Hematopoietic multipotent progenitor cell (in vitro differentiated cells): Measurements from ENCODE around the gene CHURC1. TPM values are rescaled to one million over a fixed set of nuclear protein-coding genes. Genes with fewer than 3 reads are reported as not detected.
A peak's percentile ranks its signal among the peaks of the same experiment; 100 is the strongest.

Experiments used
- DNase-seq, 3 donors: peaks; one replicate each; pipeline ENCODE4 v3.0.0-alpha.2; 2011 to 2015; ENCODE audit warnings: low read depth in 2 of 3, low spot score in 2 of 3
- total RNA-seq: library from RNA; depleted of rRNA; stranded (reverse); fragments of >200 nt; gene quantifications from one replicate; pipeline ENCODE4 v1.2.3, GENCODE V29; 2012

Gene CHURC1
- total RNA-seq, 1 donor, result 26.9 TPM

- DNase-seq, result no peak
Measured at GRCh38 chr14:64954491-64955240, 40.4 kb downstream of the CHURC1 start.

GRCh38 chr14:64955297-64955696 lies 41.0 kb downstream of the CHURC1 start:
- DNase-seq, result no peak

- DNase-seq, result no peak
Measured at GRCh38 chr14:64956697-64957406, 42.6 kb downstream of the CHURC1 start.

DNA sequence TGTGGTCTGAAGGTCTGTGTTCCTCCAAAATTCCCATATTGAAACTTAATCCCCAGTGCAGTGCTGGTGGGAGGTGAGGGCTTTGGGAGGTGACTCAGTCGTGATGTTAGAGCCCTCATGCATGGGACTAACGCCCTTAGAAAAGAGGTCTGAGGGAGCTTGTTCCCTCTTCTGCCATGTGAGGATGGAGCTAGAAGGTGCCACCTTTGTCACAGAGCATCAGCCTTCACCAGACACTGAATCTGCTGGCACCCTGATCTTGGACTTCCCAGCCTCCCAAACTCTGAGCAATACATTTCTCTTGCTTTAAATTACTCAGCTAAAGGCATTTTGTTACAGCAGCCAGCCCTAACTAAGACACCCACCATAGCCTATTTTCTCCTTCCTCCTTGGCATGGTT lies 43.9 kb downstream of the CHURC1 start:
- DNase-seq, result no peak

- DNase-seq, result no peak
Measured at GRCh38 chr14:64958743-64959142, 44.5 kb downstream of the CHURC1 start.

- DNase-seq, result peak in 1 of 3 donors; percentile 7
Measured at GRCh38 chr14:64960762-64961276, 46.6 kb downstream of the CHURC1 start.

GRCh38 chr14:64963611-64964010 lies 49.4 kb downstream of the CHURC1 start:
- no peak for DNase-seq

DNA sequence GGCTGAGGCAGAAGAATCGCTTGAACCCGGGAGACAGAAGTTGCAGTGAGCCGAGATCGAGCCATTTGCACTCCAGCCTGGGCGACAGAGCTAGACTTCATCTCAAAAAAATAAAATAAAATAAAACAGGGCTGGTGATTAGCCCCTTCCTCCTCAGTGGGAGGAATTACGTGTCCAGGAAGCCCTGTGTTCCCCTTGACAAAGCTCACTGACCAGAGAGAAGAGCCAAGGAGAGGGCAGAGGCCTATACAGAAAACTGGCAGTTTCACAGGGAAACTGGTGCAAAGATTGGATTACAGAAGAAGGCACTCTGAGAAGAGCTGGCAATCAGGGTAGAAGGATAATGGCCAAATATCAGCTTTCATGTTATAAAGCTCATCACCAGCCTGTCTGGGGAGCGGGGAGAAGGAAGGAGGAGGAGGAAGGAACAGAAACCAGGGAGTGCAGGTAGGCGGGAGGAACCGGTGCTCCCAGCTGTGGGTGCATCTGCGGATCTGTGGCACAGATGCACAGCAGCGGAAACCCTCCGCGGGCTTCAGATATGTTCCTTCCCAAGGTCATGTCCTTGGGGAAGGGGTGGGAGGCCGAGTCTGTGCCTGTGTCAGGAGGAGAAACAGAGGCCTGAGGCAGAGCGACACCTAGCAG lies 51.2 kb downstream of the CHURC1 start:
- DNase-seq, result no peak

DNA sequence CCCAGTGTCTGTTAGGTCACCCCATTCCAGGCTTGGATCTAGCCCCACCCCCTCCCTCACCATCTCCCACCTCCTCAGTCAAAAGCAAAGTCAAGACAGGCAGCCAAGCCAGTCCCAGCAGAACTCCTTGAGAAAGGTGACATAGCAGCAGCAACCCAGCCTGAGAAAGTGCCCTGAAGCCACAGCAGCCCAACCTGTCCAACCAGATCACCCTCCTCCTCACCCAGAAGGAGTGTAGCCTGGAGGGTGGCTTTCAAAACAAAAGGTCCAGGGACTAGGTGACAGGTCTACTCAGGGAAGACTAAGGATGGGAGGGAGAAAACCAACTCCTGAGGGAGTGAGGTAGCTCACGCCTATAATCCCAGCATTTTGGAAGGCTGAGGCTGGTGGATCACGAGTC lies 52.7 kb downstream of the CHURC1 start:
- DNase-seq, result no peak

DNA sequence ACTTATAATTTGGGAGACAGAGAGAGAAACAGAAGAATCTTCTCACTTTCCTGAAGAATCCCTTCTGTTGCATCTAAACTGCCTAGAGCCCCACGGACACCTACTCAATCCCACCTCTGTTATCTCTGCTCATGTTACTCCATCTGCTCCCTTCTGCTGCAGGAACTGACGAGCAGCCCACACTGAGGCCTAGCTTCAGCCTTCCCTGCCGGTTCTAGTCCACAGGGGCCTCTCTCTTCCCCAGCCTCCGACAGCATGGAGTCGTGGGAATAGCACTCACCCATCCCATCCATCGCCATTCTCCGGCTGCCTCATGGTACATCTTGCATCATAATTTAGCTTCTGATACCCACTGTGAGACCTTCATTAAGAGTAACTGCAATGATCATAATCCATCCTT lies 53.9 kb downstream of the CHURC1 start:
- DNase-seq, result no peak

- no peak for DNase-seq
Measured at GRCh38 chr14:64968651-64969050, 54.4 kb downstream of the CHURC1 start.

GRCh38 chr14:64970041-64970440 lies 55.8 kb downstream of the CHURC1 start:
- DNase-seq, result no peak

DNA sequence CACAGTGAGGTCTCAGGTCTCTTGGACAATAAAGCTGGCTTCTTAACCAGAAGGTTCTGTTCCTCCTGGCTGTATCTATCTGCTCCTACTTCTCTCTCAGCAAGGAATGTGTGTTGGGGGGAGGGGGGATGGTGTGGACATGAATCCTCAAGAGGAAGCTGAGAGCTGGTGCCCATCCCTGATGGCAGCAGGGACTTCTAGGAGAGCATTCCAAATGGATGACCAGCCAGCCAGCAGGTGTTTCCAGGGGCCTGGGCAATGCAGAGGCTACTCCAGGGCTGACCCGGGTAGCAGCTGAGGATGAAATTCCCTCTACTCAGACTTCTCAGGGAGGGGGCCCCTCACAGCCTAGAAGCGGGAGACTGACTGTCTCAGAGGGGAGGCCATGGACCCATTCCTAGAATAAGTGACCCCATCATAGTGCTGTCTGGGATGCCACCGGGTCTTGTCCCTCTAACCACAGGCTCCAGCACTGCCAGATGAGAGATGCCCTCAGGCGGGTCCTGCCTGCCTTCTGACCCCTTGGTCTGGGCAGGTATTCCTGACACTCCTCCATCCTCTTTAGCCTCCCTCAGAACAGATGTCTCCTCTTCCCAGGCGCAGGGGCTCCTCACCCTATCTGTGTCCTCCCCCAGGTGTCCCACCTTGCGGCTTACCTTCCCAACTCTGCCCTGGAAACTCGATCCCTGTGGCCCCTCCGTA lies 56.7 kb downstream of the CHURC1 start:
- DNase-seq, result no peak

DNA sequence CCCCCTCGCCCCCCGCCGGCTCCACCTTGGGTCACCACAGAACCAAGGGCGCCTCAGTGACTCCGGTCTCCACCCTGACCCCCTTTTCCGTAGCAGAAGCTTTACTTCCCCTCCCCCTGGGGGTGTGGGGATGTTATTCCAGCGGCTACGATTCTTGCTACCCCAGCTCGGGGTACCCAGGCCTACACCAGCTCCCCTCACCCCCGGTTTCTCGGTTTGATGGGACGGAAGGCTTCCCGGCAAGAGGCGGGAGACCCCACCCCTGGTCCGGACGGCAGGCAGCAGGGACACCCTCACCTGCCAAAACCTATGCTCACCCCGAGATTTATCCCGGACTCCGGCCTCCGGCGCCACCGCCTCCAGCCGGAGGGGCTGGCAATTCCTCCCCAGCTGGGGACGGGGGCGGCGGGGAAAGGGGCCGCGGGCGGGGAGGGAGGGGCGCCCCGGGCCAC lies 57.3 kb downstream of the CHURC1 start:
- DNase-seq, result no peak

DNA sequence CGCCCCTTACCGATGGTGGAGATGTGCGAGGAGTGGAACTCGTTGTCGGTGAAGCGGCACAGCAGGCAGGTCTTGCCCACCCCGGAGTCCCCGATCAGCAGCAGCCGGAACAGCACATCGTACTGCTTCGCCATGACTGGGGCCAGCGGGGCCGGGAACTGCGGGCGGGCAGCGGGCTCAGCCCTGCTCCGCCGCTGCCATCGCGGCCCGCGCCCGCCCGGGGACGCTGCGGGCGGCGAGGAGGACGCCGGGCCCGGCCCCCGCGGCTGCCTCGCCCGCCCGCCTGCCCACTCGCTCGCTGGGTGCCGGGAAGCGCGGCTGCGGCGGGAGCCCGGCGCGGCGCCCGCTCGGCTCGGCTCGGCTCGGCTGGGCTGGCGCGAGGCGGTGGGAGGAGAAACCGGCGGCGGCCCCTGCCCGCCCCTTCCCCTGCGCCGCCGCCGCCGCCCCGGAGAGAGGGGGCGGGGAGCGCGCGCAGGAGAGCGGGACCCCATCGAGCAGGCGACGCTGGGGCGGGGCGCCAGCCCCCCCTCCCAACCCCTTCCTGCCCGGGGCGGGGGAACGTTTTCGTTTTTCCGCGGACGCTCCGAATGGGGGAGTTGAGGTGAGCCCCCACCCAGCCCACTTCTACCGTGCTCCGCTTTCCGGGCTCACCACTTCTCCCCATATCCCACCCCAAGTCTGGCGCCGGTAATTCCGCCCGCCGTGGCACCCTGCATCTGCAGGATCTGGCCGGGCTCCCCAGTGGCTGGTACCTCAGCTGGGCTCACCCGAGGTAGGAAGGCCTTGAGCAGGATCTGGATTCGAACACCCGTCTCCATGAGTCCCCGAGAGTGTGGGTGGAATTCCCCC lies 57.9 kb downstream of the CHURC1 start, which contains the start of gene RAB15:
Gene RAB15 (minus strand): TSS at position 394 of the 849 bp plus-strand sequence. CDS start 260 bp downstream, at position 134.
- no peak for DNase-seq

DNA sequence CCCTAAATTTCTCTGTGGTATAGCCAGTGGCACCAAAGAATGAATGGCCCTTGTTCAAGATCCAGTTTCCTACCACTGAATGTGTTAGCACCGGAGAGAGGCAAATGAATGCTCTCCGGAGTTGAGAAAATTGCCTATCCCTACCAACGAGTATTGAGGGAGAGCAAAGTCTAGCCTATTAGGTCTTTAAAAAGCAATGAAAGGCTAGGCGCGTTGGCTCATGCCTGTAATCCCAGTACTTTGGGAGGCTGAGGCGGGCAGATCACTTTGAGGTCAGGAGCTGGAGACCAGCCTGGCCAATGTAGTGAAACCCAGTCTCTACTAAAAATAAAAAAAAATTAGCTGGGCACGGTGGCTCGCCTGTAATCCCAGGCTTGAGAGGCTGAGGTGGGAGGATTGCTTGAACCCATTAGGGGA lies 58.8 kb downstream of the CHURC1 start:
- DNase-seq, result no peak

DNA sequence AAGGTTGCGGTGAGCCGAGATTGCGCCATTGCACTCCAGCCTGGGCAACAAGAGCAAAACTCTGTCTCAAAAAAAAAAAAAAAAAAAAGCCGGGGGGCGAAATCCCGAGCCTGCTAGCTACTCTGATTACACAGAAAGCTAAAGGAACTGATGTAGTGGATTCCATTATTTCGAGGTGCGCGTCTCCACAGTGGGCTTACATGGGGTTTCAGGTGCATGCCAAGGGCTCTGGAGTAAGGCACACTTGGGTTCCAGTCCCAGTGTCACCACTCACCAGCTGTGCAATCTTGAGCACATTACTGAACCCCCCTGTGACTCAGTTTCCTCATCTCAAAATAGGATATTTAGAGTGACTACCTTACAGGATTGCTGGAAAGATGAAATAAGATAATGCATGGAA lies 59.6 kb downstream of the CHURC1 start:
- no peak for DNase-seq

DNA sequence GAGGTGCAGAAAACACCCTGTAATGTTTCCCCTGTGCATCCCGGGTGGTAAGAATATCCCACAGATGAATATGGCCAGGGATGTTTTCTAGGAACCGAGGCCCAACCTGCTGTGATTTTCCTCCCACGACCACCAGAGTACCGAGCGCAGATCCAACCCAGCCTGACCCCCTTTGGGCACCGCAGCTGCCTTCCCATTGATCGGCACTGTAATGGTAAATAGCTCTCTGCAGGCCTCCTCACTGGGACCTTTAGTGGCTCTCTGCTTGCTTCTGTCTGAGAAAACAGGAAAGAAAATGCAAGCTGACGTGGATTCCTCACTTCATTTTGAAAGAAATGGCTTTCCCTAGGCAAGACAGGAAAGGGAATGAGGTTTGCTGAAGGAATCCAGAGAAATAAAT lies 60.3 kb downstream of the CHURC1 start:
- no peak for DNase-seq

DNA sequence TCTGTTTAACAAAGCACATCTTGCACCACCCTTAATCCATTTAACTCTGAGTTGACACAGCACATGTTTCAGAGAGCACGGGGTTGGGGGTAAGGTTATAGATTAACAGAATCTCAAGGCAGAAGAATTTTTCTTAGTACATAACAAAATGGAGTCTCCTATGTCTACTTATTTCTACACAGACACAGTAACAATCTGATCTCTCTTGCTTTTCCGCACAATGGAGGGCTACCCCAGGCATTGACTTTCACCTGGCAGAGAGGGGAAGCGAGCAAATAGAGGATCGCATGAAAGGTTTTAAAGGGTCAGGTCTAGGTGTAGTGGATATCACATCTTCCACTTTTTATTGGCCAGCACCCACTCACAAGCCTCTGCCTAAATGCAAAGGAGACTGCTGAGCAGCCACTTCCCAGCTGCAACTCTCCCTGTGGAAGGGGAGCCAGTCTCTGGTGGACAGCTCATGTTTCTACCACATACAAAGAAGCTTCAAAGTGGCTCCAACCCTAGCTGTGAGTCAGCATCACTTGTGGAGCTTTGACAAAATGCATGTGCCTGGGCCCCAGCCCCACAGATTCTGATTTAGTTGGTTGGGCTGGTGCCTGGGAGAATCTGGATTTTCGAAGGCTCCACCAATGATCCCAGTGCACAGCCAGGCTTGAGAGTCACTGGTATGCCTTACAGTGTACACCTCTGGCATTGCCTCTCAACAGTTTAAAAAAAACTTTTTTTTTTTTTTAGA lies 65.2 kb downstream of the CHURC1 start:
- DNase-seq, result no peak
